Activated CD4-positive, alpha-beta T cell treated with anti-CD3 and anti-CD28 coated beads, Interleukin-2, Interleukin-4, amounts not matched to agents 100 ng/mL and 50 ng/mL, durations not matched to agents 16 hours and 8 hours (primary cell): Measurements from ENCODE around the gene IL1RAPL1.

Source experiments
- DNase-seq: peaks from one replicate; pipeline ENCODE4 v3.0.0-alpha.2; 2020; ENCODE audit warnings: low spot score

IL1RAPL1 gene

GRCh38 chrX:29531336-29531735 is 944.1 kb downstream of the IL1RAPL1 start:
- DNase-seq = no peak

- DNase-seq = no peak
Measured at GRCh38 chrX:29535212-29536162, 948.2 kb downstream of the IL1RAPL1 start.

- DNase-seq = no peak
Measured at GRCh38 chrX:29541038-29541437, 953.8 kb downstream of the IL1RAPL1 start.

- no peak for DNase-seq
Measured at GRCh38 chrX:29542152-29542551, 954.9 kb downstream of the IL1RAPL1 start.

- no peak for DNase-seq
Measured at GRCh38 chrX:29545878-29546277, 958.6 kb downstream of the IL1RAPL1 start.

- DNase-seq = no peak
Measured at GRCh38 chrX:29547877-29548276, 960.6 kb downstream of the IL1RAPL1 start.

- no peak for DNase-seq
Measured at GRCh38 chrX:29553542-29553941, 966.3 kb downstream of the IL1RAPL1 start.

GRCh38 chrX:29555465-29556091 is 968.3 kb downstream of the IL1RAPL1 start:
- DNase-seq = peak; percentile 6

GRCh38 chrX:29560065-29560464 is 972.8 kb downstream of the IL1RAPL1 start:
- DNase-seq = no peak

GRCh38 chrX:29561417-29561816 is 974.2 kb downstream of the IL1RAPL1 start:
- DNase-seq = no peak

GRCh38 chrX:29580560-29580959 is 993.3 kb downstream of the IL1RAPL1 start:
- no peak for DNase-seq

GRCh38 chrX:29581223-29581622 is 994.0 kb downstream of the IL1RAPL1 start:
- no peak for DNase-seq

GRCh38 chrX:29587107-29587506 is 999.9 kb downstream of the IL1RAPL1 start:
- no peak for DNase-seq

- DNase-seq = no peak
Measured at GRCh38 chrX:29590921-29591320, 1003.7 kb downstream of the IL1RAPL1 start.

- DNase-seq = no peak
Measured at GRCh38 chrX:29604381-29604780, 1017.1 kb downstream of the IL1RAPL1 start.

- no peak for DNase-seq
Measured at GRCh38 chrX:29617276-29617675, 1030.0 kb downstream of the IL1RAPL1 start.

- no peak for DNase-seq
Measured at GRCh38 chrX:29617725-29618124, 1030.5 kb downstream of the IL1RAPL1 start.

- DNase-seq = peak; percentile 5
Measured at GRCh38 chrX:29627833-29628232, 1040.6 kb downstream of the IL1RAPL1 start.

GRCh38 chrX:29634516-29634915 is 1047.3 kb downstream of the IL1RAPL1 start:
- no peak for DNase-seq

- DNase-seq = no peak
Measured at GRCh38 chrX:29636331-29636730, 1049.1 kb downstream of the IL1RAPL1 start.

- DNase-seq = no peak
Measured at GRCh38 chrX:29640106-29640505, 1052.9 kb downstream of the IL1RAPL1 start.

GRCh38 chrX:29641461-29641860 is 1054.2 kb downstream of the IL1RAPL1 start:
- no peak for DNase-seq

GRCh38 chrX:29643181-29643580 is 1055.9 kb downstream of the IL1RAPL1 start:
- DNase-seq = no peak
